Amniotic epithelial cell (primary cell): Measurements from ENCODE around the gene PIAS3.
A peak's percentile ranks its signal among the peaks of the same experiment; 100 is the strongest.
"Not testable (repeated sequence)": the region's sequence is repeated elsewhere in the genome, so short reads cannot be mapped to it uniquely, and the experiment has no call there.

Source experiments
- DNase-seq: peaks from one replicate; pipeline ENCODE4 v3.0.0-alpha.2; 2010; ENCODE audit warnings: low read depth

PIAS3 gene

DNA sequence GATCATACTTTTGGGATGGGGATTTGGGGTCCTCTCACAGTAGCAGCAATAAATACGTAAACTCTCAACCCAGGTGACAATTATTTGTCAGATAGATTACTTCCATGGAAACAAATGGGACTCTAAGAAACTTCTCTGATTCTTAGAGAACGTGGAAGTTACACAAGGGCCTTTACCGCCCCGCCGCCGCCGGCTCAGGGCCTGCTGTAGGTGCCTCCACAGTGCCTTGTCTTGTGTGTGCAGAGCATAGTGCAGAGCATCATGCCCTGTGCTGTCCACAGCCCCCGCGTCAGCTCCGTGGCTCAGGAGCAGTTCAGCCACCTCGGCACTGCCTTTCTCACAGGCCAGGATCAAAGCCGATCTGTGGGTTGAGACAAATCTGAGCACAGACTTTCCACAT, 15.8 kb upstream of the PIAS3 start:
- no peak for DNase-seq

DNA sequence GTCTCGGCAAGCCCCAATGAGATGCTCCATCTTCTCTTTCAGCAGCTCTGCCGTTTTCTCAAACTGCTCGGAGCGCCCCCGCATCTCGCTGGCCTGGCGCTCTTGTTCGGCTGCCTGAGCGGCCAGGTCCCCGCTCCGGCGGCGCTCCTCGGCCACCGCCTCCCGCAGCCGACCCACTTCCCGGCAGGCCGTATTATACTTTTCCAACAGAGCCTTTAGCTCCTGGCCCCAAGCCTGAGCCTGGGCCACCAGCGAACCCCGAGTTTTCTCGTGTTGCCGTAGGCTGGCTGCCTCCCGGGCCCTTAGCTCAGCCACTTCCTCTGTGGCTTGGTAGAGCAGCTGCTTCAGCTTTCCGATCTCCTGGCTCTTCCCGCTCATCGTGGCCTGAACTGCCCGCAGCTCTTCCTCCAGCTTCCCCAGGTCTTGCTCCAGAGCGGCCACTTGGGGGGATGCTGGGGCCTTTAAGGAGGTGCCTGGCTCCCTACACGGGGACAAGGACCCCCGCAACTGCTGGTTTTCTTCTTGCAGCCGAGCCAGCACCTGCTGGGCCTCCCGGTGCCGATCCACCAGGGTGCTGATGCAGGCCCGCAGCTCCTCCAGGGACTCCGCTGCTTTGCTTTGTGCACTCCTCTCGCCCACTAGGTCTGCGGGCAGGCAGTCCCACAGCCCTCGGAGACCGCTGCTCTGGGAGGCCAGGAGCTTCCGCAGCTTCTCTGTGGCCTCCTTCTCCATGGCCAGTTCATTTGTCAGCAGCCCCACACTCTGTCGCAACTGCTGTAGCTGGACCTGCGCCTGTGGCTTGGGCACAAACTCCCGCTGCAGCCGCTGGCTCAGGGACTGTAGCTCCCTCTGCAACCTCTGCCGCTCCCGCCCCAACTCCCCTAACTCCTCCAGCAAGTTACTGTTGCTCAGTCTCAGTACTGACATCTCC, 13.4 kb upstream of the PIAS3 start:
- DNase-seq = peak; percentile 32

DNA sequence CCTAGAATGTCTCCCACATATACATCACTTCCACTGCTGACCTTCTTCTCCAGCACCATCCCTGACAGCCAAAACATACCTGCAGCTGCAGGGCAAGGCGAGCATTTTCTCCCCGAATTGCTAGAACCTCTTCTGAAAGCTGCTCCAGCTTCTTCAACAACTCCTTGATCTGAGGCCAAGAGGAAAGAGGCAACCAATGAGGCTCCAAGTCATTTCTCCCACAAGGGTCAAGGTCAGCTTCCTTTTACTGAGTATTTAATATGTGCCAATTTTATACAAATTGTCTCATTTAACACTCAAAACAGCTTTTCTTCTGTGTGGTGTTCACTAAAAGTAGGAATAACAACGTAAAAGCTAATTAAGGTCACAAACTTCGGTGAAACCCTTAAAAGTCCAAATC, 9.4 kb upstream of the PIAS3 start:
- no peak for DNase-seq

DNA sequence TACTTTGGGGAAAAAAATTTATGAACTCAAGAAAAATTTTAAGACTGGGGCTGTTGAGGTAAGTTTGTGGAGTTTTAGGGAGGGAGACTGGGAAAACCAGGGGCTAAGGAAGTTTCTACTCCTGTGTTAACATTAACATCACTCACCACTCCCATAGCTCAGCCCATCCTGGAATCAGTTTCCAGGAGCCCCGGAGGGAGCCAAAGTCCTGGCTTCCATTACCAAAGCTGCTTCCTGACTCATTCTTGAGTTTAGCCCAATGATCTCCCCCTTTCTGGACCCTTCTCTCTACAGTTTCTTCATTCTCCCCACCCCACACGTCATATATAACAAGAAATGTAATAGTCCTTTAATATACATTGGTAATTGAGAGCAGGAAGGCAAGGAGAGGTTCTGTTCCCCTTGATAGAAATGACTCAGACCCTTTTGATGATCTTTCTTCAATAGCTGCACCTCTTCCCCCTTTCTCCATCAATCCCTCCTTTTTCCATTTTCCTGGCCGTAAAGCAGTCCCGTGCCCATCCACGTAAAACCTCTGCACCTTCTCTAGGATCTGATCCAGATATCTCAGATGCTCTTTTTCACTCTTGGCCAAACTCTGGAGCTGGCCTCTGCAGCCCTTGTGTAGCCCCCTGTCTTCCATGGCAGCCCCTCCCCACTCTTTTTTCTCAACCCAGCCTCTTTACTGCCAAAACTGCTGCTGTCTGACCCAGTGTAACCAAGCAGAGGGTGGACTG, 4.6 kb upstream of the PIAS3 start:
- no peak for DNase-seq

DNA sequence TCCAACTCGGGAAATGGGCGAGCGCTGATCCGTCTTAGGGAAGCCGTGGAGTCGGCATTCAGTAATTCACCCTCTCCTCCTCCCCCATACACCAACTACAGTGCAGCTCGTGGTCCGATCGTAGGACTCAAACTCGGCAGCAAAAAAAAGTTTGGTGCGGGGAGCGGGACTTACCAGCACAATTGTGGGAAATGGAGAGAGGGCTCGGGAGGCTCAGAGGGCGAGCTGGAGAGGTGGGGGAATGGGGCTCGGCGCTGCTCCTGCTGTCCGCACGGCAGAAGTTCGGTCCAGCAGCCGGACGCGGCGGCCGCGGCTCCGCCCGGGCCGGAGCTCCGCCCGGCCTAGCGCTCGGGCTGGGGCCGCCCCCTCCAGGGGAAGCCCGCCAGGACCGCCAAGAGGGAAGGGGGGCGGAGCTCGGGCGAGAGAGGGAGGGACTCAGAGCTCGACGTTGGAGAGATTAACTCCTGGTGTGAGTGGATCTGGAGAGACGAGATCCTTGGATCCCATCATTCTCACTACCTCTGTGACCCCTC, 676 bp upstream of the PIAS3 start:
- peak; percentile 85 for DNase-seq

DNA sequence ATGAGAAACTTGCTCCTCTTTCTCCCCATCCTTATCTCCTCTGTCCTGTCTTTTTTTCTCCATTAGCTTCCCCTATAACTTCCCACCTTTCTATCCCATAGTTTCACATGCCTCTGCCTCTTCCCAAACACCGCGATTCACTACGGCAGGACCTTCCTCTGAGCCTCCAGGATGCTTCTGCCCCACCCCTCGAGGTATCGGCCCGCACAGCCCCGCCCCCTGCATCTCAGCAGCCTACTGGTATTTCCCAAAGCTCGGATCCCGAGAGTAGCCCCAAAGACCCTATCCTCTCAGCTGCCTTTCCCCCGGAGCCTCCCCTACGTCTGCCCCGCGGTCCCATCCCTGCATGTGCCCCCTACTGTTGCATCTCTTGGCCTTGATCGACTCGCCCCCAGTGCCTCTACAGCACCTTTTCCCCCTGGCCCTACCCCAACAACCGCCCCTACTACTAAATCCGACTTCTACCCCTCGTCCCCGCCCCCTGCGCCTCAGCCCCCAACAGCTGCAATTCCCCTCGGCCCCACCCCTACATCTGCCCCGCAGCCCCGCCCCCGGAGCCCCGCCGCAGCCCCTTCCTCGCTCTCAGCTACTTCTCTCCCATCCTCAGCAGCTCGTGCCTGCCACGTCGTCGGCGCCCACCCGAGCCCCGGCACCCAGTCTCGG, 512 bp downstream of the PIAS3 start:
- DNase-seq = peak; percentile 17

DNA sequence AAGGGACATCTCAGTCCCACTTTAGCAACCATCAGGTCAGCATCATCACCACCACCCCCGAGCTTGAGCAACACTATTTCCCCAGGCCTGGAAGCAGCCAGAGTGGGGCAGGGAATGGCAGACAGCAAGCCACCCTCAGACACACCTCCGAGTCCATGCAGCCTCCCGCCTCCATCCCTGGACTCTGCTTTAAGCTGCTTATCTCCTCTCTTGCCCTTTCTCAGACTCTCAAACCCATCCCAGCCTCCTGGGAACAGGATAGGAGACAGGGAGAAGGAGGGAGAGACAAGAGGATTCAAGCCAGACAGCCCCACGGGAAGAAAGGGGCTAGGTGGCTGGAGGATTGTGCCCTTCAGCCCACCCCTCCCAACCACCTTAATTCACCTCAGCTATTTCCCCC, 1.7 kb downstream of the PIAS3 start:
- no peak for DNase-seq

DNA sequence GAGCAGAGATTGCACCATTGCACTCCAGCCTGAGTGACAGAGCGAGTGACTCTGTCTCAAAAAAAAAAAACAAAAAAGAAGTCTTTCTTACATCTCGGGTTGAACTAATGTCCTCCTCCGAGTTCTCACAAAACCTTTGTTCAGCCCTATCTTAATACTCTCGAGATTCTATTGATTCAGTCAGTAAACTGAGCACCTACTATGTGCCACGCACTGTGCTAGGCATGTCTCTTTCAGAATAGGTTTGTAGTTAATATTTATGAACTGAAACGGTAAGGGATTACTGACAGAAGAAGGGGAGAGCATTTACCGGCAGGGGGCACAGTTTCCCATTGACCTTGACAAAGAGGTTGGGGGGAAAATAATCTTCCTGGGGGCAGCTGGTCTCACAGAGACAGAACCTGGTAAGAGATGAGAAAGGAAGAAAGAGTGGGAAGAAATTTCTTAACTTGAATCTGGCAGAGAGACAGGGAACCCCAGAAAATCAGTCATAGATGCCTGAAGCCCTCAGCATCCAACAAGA, 3.4 kb downstream of the PIAS3 start:
- no peak for DNase-seq

DNA sequence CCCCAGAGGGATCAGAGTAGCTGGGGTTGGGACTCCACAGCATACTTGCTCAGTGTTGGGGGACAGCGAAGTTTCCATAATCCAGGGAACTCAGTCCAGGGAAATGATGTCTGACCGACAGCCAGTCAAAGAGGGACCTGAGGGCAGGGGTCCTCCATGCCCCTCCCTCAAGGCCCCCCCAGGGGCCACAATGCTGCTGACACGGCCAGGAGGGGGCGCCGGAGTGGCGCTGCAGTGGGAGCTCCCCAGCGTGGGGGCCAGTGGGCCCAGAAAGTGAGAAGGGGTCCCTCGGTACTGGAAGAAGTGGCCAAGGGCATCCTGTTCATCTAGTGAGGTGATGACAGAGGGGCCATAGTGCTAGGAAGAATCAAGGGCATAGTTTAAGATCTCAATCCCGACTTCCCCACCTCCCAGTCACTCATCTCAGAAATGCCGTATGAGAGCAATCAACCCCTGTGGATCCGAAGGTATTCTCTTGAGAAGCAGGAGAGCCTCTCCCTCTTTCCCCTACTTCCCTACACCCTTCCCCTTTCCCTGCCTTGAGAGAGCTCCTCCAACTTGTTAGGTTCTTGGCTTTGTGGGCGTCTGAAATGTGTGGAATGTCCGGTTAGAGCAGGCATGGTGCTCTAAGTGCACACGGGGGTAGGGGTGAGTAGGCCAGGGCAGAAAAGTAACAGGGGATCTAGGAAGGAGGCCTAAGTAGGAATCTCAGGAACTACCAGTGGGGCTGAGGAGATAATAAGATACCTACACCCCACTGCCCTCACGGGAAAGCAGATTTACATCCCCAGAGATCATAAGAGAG, 9.3 kb downstream of the PIAS3 start:
- peak; percentile 94 for DNase-seq

DNA sequence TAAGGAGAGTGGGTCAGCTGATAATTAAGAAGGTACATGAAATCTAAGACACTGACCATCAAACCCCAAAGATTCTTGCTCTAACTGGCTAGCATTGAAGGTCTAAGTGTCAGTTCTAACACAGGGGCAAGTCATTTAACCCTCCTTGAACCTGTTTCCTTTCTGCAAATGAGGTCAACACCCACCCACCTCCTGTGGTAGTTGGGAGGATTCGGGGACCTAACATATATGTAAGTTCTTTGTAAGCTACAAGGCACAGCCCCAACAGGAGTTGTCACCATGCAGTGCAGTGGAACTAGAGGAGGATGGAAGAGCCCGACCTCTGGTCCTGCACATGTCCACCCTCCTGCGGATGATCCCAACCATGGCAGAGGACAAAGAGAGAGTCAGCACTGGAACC, 11.1 kb downstream of the PIAS3 start:
- no peak for DNase-seq

DNA sequence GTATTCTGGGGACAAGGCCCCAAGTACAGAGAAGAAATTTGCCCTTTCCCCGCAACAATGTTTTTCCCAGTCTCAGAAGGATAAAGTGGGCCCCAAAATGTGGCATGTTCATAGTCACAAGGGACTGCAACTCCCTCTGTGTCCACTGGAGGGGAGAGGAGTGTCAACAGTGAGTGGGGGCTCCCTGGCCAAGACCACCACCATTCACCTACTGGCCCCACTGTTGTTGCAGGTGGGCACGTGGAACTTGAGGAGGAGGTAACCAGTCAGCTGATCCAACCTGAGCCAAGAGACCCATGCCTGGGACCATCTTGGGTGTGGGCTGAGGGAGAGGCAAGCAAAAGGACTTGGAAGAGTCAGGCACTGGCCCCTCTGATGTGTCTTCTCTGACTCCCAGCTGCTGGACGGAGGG, 12.7 kb downstream of the PIAS3 start:
- DNase-seq = peak; percentile 26

DNA sequence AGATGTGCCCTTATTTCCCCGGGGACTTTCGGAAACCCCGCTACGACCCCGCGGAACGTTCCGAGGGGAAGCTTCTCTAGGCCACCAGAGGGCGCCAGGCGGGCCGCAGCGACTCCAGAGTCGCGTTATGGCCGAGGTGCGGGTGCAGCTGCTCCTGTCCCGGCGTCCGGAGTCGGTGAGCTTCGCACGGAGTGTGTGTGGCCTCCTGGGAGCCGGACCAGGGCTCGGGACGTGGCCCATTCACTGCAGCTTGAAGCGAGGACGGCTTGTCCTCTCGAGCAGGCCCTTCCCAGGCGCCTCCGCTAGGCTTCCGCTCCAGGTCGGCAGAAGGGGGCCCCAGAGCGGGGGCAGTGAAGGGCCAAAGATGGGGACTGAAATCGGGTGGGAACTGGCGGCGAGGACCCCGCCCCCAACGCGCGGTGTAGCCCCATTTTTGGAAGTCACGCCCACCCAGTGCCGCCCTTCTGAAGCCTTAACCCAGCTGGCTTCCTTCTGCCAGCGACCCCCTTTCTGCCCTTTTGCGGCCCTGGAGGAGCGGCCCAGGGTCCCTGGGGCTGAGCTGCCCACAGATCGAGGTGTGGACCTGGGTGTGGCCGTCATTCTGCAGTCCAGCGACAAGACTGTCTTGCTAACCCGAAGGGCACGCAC, 13.2 kb downstream of the PIAS3 start, which contains the start of gene NUDT17:
NUDT17 (plus strand) TSS at position 117 of the 648 bp plus-strand sequence; CDS start at position 128, 11 bp downstream.
- peak; percentile 47 for DNase-seq

DNA sequence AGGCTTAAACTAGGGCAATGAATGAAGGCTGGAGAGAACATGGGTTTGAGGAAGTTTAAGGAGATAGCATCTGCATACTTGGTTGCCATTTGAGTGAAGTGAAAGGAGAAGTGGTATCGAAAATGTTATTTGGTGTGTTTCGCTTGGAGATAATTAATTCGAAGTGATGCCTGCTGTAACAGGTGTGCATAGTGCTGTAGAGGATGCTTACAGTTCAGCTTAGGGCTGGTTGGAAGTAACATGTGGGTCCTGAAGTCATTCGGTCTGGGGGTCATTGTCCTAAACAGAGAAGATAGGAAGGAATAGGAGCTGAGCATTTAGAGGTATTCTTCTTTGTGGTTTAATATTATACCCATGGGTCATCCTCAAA, 13.8 kb downstream of the PIAS3 start:
- no peak for DNase-seq

DNA sequence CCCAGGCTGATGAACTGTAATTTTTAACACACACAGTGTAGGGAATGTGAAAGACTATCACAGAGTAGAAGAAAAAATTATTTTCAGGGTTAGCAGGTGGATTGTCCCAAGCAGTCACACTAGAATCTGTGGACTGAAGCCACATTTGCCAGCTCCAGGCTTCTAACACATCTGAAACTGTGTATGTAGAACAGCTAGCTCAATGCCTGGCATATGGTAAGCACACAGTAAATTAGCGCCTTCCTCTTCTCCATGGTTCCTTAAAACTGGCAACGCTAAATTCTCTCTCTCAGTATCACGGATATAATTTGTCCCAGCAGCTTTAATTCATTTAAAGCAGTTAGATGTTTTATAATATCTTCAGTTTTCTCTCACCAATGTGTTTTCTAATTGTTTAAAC, 15.8 kb downstream of the PIAS3 start:
- no peak for DNase-seq

DNA sequence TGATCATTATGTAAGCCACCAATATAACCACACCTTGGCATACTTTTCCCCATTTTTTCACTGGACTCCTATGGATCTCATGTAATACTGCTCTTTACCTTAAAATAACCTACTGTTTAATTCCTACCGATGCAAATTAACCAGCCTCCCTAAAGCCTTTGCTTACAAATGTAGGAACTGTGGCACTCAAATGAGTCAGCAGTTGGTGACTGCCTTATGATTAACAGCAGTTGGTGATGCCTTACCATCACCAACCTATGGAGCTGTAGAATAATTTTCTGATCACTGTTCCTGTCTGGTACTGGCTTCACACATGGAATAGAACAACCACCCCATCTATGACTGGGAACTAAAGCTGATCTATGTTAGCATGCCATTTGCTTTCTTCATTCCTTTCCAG, 21.2 kb downstream of the PIAS3 start:
- no peak for DNase-seq

DNA sequence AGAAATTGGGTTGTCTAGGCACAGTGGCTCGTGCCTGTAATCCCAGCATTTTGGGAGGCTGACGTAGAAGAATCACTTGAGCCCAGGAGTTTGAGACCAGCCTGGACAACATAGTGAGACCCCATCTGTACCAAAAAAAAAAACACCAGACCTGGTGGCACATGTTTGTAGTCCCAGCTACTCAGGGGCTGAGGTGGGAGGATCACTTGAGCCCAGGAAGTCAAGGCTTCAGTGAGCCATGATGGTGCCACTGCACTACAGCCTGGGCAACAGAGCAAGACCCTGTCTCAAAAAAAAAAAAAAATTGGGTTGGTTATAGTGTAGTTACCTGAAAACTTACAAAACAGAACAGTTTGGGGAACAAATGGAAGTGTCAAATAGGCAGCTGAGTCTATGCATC, 28.1 kb downstream of the PIAS3 start:
- DNase-seq = not testable (repeated sequence)

DNA sequence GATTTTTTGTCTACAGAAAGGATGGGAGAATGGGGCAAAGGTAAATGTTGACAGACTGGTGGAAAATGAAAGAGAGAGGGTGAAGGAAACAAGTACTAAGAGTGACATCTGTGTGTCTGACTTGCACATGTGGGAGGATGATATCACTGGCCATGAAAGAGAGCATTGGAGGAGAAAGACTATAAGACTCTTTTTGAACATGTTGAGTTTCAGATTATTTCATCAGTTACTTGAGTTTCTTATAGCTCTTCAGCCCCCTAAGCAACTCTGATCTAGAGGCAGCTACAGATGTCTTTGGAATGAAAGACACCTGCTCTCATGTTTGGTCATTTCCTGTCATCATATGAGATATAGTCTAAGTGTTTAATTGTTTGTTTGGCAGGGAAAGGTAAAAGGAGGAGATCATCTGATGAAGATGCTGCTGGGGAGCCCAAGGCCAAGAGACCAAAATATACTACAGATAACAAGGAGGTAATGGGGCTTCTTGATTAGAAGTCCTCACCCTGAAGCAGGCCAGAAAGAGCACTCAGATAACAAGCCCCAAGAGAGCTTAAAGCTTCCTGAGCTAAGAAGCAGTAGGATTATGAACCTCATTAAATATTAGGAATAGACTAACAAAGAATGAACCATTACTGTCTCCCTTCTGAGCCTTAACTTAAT, 30.4 kb downstream of the PIAS3 start:
- DNase-seq = no peak

DNA sequence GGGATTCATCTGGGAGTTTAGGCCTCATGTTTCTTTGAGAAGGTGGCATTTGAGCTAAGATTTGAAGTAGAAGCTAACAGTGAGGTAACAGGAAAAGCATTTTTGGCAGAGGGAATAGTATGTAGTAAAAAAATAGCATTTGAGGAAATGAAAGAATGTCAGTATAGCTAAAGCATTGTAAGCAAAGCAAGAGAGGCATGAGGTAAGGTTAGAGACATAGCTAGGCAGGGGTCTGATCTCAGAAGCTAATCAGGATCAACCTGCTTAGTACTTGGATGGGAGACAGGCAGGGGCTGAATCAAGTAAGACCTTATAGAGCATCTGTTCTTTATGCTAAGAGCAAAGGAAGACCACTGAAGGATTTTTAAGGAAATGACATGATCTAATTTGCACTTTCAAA, 30.9 kb downstream of the PIAS3 start:
- DNase-seq = no peak

DNA sequence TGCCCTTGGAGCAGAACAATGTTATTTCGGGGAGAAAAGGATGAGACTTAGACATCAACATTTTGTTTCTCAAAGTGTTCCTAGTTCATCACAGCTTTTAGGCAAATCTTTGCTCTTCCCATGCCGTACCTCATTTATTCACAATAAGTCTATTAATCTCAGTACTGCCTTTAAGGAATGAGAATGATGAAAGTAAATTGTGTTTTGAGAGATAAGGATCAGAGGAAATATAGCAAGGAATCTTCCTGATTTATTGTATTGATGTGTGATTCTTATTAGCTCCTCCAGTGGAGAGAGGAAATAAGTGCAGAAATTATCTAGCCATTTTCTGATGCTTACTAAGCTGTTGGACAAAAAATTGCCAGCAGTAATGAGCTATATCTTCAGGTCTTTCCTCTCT, 32.9 kb downstream of the PIAS3 start:
- no peak for DNase-seq

DNA sequence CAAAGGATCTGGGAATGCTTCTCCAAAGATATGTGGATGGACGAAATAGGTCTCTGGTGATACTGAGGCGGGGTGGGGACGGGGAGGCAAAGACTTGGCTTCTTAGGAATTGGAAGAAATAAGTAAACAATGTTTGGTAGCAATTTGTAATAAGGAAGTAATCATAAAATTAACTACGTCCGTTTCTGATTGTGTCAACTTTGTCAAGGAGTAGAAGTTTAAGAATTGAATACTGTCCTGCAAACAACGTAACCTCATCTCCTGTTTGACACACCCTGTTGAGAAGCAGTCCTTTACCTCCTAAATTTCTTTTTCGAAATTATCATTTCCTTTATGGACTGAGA, 34.4 kb downstream of the PIAS3 start:
- no peak for DNase-seq
